Lower leg skin (tissue), 4 donors: Measurements from ENCODE around the gene ACSL1. TPM values are rescaled to one million over a fixed set of nuclear protein-coding genes. Genes with fewer than 3 reads are reported as not detected.

ENCODE experiments used
- DNase-seq, 2 donors: peaks; one replicate each; pipeline ENCODE4 v3.0.0-alpha.2; 2019; ENCODE audit warnings: low spot score in 2 of 2
- H3K4me3 ChIP-seq: fragments of 200-600 bp; sonication (generic); 2 replicates; pipeline ENCODE4 v1.5.1; 2017; ENCODE audit warnings: mild to moderate bottlenecking, low read depth; ENCODE audit not compliant: poor library complexity, severe bottlenecking
- POLR2A ChIP-seq, 2 donors: fragments of 450-650 bp; IDR thresholded peaks; one replicate each; pipeline ENCODE4 v1.6.1; 2016 to 2017; ENCODE audit warnings: antibody characterized with exemption in 2 of 2, mild to moderate bottlenecking in 1 of 2, moderate library complexity in 1 of 2
- WGBS, 2 donors: methylation state at CpG; one replicate each; pipeline ENCODE4 v1.1.5; 2018; 5-methylcytosine and 5-hydroxymethylcytosine counted together
- intact Hi-C: fragments of 100-400 bp; cut with DNase I; formaldehyde crosslinking; loops from one replicate; pipeline ENCODE4 v1.15.0; 2023; ENCODE audit warnings: low total_unique reads
- total RNA-seq, 4 donors: library from RNA; depleted of rRNA; stranded (reverse); fragments of >200 nt; gene quantifications; one replicate each; pipeline ENCODE4 v1.1.0, GENCODE V29; 2016
- TF ChIP-seq, protein P1 (sequence below), 3 donors: fragments of 450-650 bp; IDR thresholded peaks; one replicate each; pipeline ENCODE4 v1.5.1; 2016; ENCODE audit warnings: antibody characterized with exemption in 3 of 3, mild to moderate bottlenecking in 3 of 3, moderate library complexity in 2 of 3

The ACSL1 gene
- total RNA-seq, 4 donors from 2014 or later: 190 to 308 (median 266) TPM

DNA sequence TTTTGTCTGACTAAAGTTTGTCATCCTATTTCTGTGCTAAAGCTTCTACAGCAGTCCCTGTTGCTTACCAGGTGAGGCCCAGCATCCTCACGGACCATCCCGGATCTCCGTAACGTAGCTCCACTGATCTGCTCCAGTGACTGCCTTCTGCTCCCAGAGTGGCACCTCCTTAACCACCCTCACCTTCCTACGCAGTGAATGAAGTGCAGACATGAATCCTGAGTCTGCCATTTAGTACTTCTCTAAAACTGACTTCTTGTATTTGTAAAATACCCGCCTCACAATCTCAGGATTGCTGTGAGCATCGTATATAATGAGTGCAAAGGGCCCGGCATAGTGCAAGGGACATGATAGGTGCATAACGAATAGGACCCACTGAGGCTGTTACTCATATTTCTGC lies 27.7 kb upstream of the ACSL1 start:
- no peak overlapping the region for H3K4me3 ChIP-seq
- intact Hi-C loops: no loop called here
- WGBS, 2 donors: 90 to 96% methylated on average over 9 of the region's 9 CpGs
- no peak for DNase-seq
- TF ChIP-seq, protein P1, sequence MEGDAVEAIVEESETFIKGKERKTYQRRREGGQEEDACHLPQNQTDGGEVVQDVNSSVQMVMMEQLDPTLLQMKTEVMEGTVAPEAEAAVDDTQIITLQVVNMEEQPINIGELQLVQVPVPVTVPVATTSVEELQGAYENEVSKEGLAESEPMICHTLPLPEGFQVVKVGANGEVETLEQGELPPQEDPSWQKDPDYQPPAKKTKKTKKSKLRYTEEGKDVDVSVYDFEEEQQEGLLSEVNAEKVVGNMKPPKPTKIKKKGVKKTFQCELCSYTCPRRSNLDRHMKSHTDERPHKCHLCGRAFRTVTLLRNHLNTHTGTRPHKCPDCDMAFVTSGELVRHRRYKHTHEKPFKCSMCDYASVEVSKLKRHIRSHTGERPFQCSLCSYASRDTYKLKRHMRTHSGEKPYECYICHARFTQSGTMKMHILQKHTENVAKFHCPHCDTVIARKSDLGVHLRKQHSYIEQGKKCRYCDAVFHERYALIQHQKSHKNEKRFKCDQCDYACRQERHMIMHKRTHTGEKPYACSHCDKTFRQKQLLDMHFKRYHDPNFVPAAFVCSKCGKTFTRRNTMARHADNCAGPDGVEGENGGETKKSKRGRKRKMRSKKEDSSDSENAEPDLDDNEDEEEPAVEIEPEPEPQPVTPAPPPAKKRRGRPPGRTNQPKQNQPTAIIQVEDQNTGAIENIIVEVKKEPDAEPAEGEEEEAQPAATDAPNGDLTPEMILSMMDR (IDR thresholded peaks at IDR 0.05): no peak
- no peak for TF ChIP-seq POLR2A (IDR thresholded peaks at IDR 0.05)

DNA sequence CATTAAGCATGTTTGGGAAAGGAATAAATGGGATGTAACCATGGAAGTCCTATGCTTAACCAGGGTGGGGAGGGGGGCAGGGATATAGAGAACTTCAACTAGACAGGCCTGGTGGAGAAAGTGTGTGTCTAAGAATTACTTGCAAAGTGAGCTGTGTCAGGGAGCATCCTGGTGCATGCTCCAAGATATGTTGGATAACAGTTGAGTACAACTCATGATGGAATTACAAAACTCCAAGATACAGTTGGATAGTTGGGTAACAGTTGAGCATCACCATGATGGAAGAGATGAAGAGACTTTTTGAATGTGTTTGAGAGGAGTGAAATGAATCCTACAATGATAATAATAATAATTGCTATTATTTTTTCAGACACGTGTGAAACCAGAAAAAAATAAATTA lies 26.1 kb upstream of the ACSL1 start:
- TF ChIP-seq, protein P1 (IDR thresholded peaks at IDR 0.05): no peak
- TF ChIP-seq POLR2A (IDR thresholded peaks at IDR 0.05): no peak
- H3K4me3 ChIP-seq: no peak overlapping the region
- 86 to 93% methylated on average over 1 of the region's 1 CpG for WGBS, 2 donors
- no peak for DNase-seq
- intact Hi-C loops: no loop called here

DNA sequence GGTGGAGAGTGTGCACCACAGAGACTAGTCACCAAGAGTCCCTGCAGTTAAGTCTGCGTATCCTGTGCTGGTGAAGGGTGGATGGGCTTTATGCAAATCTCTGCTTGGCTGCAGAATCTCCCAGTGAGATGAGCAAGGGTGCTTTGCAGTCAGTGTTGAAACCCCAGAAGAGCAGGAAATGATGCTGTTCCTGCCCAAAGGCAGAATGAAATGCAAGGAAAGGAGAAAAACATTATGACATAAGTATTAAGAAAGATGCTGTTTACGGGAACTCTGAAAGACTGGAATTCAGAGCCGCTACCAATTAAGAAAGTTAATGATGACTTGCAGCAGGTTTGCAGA lies 25.4 kb upstream of the ACSL1 start:
- H3K4me3 ChIP-seq: no peak overlapping the region
- no peak for TF ChIP-seq POLR2A (IDR thresholded peaks at IDR 0.05)
- TF ChIP-seq, protein P1 (IDR thresholded peaks at IDR 0.05): no peak
- DNase-seq: peak in 1 of 2 donors; percentile 33
- intact Hi-C loops: no loop called here
- WGBS, 2 donors: 55 to 64% methylated on average over 3 of the region's 3 CpGs

DNA sequence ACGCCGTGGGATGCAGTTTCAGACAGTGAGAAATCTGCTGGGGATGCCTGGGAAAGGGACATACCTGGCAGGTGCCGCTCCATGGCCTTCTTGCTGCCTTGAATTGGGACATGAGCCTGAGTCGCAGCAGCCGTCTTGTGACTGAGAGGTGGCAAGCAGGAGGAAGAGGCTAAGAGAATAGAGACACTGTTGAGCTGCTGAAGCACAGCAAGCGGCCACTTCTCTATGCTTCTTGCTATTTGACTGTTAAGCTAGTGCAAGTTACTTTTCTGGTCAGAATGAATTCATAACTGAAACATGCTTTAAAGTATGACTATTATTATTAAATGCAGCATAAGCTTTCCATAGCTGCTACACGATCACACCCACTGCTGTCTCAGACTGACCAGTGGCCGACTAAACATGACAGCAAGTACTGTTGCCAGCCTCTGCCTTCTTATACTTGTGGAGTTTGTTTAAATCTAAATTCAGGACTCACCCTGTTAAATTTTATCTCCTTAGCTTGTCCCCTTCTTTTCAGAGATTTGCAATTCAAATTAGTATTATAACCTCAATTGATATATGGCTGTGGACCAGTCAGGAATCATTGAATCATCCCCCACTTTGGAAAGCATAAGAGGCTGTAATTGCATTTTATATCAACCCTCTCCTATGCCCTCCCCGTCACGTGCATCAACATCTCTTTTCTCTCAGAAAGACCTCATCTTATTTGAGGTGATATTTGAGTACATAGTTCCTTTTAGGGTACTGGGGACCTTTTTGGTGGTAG lies 24.8 kb upstream of the ACSL1 start:
- 81 to 85% methylated on average over 10 of the region's 10 CpGs for WGBS, 2 donors
- intact Hi-C loops: no loop called here
- H3K4me3 ChIP-seq: no peak overlapping the region
- no peak for DNase-seq
- TF ChIP-seq, protein P1 (IDR thresholded peaks at IDR 0.05): no peak
- no peak for TF ChIP-seq POLR2A (IDR thresholded peaks at IDR 0.05)

DNA sequence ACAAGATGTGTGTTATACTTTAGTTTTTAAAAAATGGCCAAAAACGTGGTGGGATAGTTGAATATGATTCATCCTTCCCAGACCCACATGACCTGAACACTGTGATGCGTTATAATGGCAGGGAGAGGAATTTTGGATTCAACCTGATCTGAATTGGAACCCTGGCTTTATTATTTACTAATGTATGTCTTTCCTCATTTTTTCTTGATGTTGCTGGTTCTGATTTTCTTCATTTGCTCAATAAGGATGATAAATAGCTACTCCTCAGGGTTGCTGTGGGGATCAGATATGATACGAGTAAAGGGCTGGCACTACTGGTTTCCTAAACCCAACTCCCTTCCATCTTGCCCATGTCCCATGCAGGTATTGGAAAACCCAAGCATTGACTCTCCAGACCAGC lies 24.2 kb upstream of the ACSL1 start:
- DNase-seq: no peak
- intact Hi-C loops: no loop called here
- TF ChIP-seq, protein P1 (IDR thresholded peaks at IDR 0.05): no peak
- TF ChIP-seq POLR2A (IDR thresholded peaks at IDR 0.05): no peak
- 64 to 66% methylated on average over 3 of the region's 3 CpGs for WGBS, 2 donors
- H3K4me3 ChIP-seq: no peak overlapping the region

DNA sequence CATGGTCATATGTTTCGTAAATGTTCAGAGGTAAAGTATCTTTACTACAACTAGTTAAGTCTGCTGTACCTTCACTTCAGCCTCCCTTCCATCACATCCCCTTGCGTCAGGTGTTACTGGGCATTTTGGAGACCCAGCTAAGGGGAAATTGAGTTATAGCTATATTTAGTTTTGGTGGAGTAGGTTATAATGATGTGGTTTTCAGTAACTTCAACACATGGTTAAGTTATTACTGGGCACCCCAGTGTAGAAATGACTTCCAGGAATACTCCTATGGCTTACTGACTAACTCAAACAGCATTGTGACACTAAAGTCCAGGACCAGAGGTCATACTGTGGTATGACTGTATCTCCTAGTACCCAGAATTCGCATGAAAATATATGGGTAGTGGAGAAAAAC lies 23.4 kb upstream of the ACSL1 start:
- H3K4me3 ChIP-seq: no peak overlapping the region
- intact Hi-C loops: no loop called here
- no peak for TF ChIP-seq POLR2A (IDR thresholded peaks at IDR 0.05)
- TF ChIP-seq, protein P1 (IDR thresholded peaks at IDR 0.05): no peak
- no peak for DNase-seq
- WGBS, 2 donors: 88 to 92% methylated on average over 3 of the region's 3 CpGs
